Epithelial cell of proximal tubule (primary cell): ENCODE results near the gene DDT. TPM values are rescaled to one million over a fixed set of nuclear protein-coding genes. Genes with fewer than 3 reads are reported as not detected.
"Not testable (repeated sequence)": the region's sequence is repeated elsewhere in the genome, so short reads cannot be mapped to it uniquely, and the experiment has no call there.

Experiments
- DNase-seq: peaks from one replicate; pipeline ENCODE4 v3.0.0-alpha.2; 2011; ENCODE audit warnings: low read depth
- H3K4me3 ChIP-seq: 2 replicates; pipeline ENCODE4 v1.5.1; 2011; ENCODE audit warnings: low read depth, mild to moderate bottlenecking, low read length
- CTCF ChIP-seq: conservative IDR thresholded peaks from 2 replicates; pipeline ENCODE4 v1.5.1; 2012; ENCODE audit warnings: low read depth, mild to moderate bottlenecking, low read length
- total RNA-seq: library from RNA; depleted of rRNA; stranded (reverse); fragments of >200 nt; gene quantifications from 2 replicates; pipeline ENCODE4 v1.2.3, GENCODE V29; 2015

DDT gene
- total RNA-seq, 1 donor from 2014 or later, result 163 TPM

DNA sequence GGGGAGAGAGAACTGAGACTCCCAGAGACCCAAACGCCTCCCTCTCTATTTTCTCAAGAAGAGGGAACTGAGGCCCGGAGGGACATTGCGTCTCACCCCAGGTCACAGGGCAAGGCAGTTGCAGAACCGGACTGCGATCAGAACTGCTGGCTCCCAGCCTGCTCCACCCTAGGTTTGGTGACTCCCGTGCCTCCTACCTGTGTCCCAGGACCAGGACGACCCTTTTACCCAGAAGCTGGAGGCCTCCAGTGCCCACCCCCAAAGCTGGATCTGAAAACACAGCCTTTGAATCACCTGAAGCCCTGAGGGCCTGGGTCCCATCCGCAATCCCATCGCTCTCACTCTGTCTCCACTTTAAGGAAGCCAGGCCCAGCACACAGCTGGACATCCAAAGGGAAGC, 29.6 kb upstream of the DDT start:
- no peak for TF ChIP-seq CTCF
- DNase-seq, result no peak
- no peak overlapping the region for H3K4me3 ChIP-seq

GRCh38 chr22:24002851-24003250, 28.6 kb upstream of the DDT start:
- DNase-seq, result no peak
- no peak for TF ChIP-seq CTCF
- H3K4me3 ChIP-seq, result no peak overlapping the region

DNA sequence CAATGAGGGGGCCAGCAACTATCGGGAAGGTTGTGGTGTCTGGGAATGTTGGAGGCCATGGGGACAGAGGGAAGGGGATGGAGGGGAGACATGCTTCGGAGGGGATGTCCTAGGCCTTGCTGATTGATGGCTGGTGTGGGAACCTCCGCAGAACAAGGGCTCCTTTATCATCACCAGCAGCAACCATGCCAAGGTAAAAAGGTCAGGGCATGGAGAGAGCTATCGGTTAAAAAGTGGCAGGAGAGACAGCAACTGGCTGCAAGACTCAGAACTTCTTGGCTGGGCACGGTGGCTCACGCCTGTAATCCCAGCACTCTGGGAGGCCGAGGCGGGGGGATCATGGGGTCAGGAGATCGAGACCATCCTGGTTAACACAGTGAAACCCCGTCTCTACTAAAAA, 28.0 kb upstream of the DDT start:
- TF ChIP-seq CTCF, result no peak
- no peak for DNase-seq
- H3K4me3 ChIP-seq, result no peak overlapping the region

- no peak for DNase-seq
- H3K4me3 ChIP-seq, result no peak overlapping the region
- TF ChIP-seq CTCF, result no peak
Observed at GRCh38 chr22:24001314-24001713, 27.1 kb upstream of the DDT start.

- DNase-seq, H3K4me3 ChIP-seq: not testable (repeated sequence)
Observed at GRCh38 chr22:23999779-24000178, 25.5 kb upstream of the DDT start.

DNA sequence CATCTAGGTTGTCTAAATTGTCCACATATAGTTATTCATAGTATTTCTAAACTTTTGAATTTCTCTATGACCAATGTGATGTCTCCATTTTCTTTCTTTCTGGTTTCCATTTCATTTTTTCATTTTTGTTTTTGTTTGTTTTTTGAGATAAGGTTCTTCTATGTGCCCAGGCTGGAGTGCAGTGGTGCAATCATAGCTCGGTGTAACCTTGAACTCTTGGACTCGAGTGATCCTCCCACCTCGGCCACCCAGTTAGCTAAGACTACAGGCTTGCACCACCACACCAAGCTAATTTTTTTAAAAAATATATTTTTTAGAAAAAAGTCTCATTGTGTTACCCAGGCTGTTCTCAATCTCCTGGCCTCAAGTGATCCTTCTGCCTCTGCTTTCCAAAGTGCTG, 22.9 kb upstream of the DDT start:
- DNase-seq, result no peak
- no peak for TF ChIP-seq CTCF

GRCh38 chr22:23993581-23994177, 19.4 kb upstream of the DDT start:
- not testable (repeated sequence) for DNase-seq, H3K4me3 ChIP-seq

More for the DNA sequence above, 22.9 kb upstream of the DDT start:
- H3K4me3 ChIP-seq, result no peak overlapping the region

GRCh38 chr22:23993080-23993479, 18.8 kb upstream of the DDT start:
- not testable (repeated sequence) for DNase-seq, H3K4me3 ChIP-seq

DNA sequence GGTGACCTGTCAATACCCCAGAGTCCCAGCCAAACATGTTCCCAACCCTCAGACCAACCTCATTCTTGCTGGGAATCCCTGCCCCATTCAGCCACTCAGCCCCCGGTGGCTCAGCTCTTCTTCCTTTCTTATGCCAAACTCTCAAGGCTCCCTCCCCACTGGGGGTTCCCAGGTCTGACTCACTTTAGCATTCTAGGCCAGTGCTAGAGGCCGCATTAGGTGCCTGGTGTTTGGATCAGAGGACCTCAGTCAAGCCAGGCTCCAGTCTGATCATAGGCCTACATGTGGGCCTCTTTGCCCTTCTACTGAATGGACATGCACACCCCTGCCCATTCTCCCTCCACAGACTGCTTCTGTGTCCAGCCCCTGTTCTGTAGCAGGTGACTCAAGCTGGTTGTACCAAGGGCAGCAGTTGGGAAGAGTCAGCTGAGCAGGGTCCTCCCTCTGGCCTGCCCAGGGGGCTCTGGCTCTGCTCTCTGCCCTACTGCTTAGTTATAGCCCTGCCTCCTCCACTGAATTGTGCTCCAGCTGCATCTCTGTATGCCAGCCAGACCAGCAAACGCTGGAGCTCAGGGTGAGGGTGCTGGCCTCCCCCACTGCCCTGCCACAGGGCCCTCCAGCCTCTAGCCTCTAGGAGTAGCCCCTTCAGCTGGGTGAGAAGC, 15.5 kb upstream of the DDT start:
- H3K4me3 ChIP-seq, DNase-seq: not testable (repeated sequence)

- H3K4me3 ChIP-seq, DNase-seq: not testable (repeated sequence)
Observed at GRCh38 chr22:23986538-23987178, 12.4 kb upstream of the DDT start.

DNA sequence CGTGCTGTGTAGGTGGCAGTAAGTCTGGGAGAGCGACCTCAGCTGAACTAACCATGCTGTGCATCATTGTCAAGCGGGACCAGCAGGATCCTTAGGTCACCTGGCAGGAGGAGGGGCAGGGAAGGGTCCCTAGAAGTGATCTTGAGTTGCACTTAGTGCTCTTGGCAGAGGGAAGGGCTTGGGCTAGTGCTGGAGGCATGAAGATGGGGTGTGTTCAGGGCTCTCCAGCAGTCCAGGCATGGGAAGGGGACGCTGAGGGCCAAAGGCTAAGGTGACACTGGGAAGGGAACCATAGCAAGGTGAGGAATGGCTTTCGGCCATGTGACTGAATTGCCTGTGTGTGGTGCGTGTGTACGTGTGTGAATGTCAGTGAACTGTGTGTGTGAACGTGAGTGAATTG, 11.8 kb upstream of the DDT start:
- H3K4me3 ChIP-seq, result not testable (repeated sequence)

More for the DNA sequence above, 11.8 kb upstream of the DDT start:
- not testable (repeated sequence) for DNase-seq
